Upper lobe of left lung (tissue), 6 donors: ENCODE results near the gene BEND6. TPM values are rescaled to one million over a fixed set of nuclear protein-coding genes. Genes with fewer than 3 reads are reported as not detected.

Experiments
- ATAC-seq, 2 donors: fragments of 200-7000 bp; cut with Tn5 transposase; one replicate each; pipeline ENCODE4 v1.9.1; 2022; ENCODE audit warnings: mild to moderate bottlenecking in 2 of 2, moderate library complexity in 2 of 2; ENCODE audit not compliant: low FRiP score in 2 of 2
- DNase-seq, 2 donors: peaks; one replicate each; pipeline ENCODE4 v3.0.0-alpha.2; 2019 to 2020
- H3K27ac ChIP-seq, 4 donors: fragments of 200-600 bp; sonication (generic); one replicate each; pipeline ENCODE4 v1.5.1; 2016 to 2019
- H3K27me3 ChIP-seq, 4 donors: fragments of 200-600 bp; sonication (generic); one replicate each; pipeline ENCODE4 v1.5.1; 2017 to 2019
- H3K36me3 ChIP-seq, 4 donors: fragments of 200-600 bp; sonication (generic); one replicate each; pipeline ENCODE4 v1.5.1; 2016 to 2019
- H3K4me1 ChIP-seq, 4 donors: fragments of 200-600 bp; sonication (generic); one replicate each; pipeline ENCODE4 v1.5.1; 2018 to 2019
- H3K4me3 ChIP-seq, 4 donors: fragments of 200-600 bp; sonication (generic); one replicate each; pipeline ENCODE4 v1.5.1; 2017 to 2019; ENCODE audit warnings: mild to moderate bottlenecking in 2 of 4, moderate library complexity in 1 of 4
- H3K9me3 ChIP-seq, 4 donors: fragments of 200-600 bp; sonication (generic); one replicate each; pipeline ENCODE4 v1.5.1; 2018 to 2019
- EP300 ChIP-seq, 4 donors: sonication (generic); formaldehyde crosslinking; IDR thresholded peaks; one replicate each; pipeline ENCODE4 v1.5.1; 2017; ENCODE audit warnings: antibody characterized with exemption in 4 of 4, control low read depth in 2 of 4
- POLR2A ChIP-seq, 4 donors: fragments of 450-650 bp; IDR thresholded peaks; one replicate each; pipeline ENCODE4 v1.5.1; 2016 to 2017; ENCODE audit warnings: antibody characterized with exemption in 4 of 4, mild to moderate bottlenecking in 2 of 4
- POLR2AphosphoS5 ChIP-seq, 2 donors: sonication (generic); formaldehyde crosslinking; IDR thresholded peaks; one replicate each; pipeline ENCODE4 v1.5.1; 2017; ENCODE audit warnings: antibody characterized with exemption in 2 of 2
- WGBS, 2 donors: methylation state at CpG; one replicate each; pipeline ENCODE4 v1.1.5; 2017 to 2018; 5-methylcytosine and 5-hydroxymethylcytosine counted together
- total RNA-seq, 6 donors: library from RNA; depleted of rRNA in 4 of 6; stranded (reverse); fragments of >200 nt in 4 of 6; gene quantifications; one replicate each; pipeline versions ENCODE4 v1.1.0 to v1.2.1, GENCODE V29; 2016 to 2021
- TF ChIP-seq, protein P1 (sequence below), 6 experiments: fragments of 450-650 bp in 4 of 6; fragments of 200-600 bp in 2 of 6; sonication (generic) in 2 of 6; IDR thresholded peaks; one replicate each; pipeline ENCODE4 v1.5.1; 2016 to 2019; ENCODE audit warnings: antibody characterized with exemption in 6 of 6
- donor health status: DM: no; HTN: no; CAD: no; lungs with moderate emphysema.
- donor health status: DM: no; HTN: yes; CAD: no; lungs with severe emphysema.

The BEND6 gene
- total RNA-seq, 6 donors from 2014 or later = 0.29 to 1.1 (median 0.30) TPM; not detected in 3

DNA sequence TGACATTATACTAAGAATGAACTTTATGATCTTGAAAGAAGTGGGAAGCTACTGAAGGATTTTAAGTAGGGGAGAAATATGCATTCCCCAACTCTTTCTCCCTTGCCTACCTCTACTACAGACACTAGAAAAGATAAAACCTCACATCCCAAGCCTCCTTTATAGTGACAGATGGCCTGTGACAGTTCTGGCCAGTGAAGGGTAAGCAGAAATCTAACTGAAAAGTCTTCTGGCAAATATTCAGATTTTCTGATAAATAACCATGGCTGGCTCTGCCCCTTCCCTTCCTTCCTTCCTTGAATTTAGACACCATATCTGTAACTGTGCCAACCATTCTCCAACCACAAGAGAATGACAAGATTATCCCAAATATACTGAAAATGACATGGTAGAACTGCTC is 10.2 kb upstream of the BEND6 start:
- Histone ChIP-seq H3K4me3 (no peak overlapping the region), H3K27me3 (no peaks in the 10 kb centered on the region), H3K9me3 (peaks cover 3 to 13% (median 10%) of the 10 kb centered on the region in 4 donors), H3K27ac (no peak overlapping the region), H3K36me3 (no peaks in the 10 kb centered on the region), H3K4me1 (no peaks in the 10 kb centered on the region)
- ATAC-seq (no peak), DNase-seq (no peak)
- TF ChIP-seq POLR2A (IDR thresholded peaks at IDR 0.05) (no peak), EP300 (IDR thresholded peaks at IDR 0.05) (no peak), POLR2AphosphoS5 (IDR thresholded peaks at IDR 0.05) (no peak)
- TF ChIP-seq, protein P1, sequence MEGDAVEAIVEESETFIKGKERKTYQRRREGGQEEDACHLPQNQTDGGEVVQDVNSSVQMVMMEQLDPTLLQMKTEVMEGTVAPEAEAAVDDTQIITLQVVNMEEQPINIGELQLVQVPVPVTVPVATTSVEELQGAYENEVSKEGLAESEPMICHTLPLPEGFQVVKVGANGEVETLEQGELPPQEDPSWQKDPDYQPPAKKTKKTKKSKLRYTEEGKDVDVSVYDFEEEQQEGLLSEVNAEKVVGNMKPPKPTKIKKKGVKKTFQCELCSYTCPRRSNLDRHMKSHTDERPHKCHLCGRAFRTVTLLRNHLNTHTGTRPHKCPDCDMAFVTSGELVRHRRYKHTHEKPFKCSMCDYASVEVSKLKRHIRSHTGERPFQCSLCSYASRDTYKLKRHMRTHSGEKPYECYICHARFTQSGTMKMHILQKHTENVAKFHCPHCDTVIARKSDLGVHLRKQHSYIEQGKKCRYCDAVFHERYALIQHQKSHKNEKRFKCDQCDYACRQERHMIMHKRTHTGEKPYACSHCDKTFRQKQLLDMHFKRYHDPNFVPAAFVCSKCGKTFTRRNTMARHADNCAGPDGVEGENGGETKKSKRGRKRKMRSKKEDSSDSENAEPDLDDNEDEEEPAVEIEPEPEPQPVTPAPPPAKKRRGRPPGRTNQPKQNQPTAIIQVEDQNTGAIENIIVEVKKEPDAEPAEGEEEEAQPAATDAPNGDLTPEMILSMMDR (IDR thresholded peaks at IDR 0.05) = no peak

DNA sequence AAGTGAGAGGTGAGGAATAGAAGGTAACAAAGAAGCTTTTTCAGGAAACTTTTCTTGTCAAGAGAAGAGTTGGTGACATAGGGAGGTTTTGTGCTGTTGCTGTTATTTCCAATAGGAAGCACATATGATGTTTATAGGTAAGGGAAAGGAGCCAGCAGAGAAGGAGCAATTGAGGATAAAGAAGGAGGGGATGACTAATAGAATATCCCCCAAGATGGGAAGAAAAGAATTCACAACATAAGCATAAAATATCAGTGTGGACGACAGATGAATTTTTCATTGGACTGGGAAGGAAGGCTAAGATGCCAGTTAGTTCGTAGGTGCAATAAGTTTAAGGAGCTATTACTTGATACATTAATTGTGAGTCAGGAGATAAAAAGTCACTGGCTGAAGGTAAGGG is 8.5 kb upstream of the BEND6 start:
- TF ChIP-seq POLR2AphosphoS5 (IDR thresholded peaks at IDR 0.05) = no peak
- no peak for TF ChIP-seq EP300 (IDR thresholded peaks at IDR 0.05)
- TF ChIP-seq, protein P1 (IDR thresholded peaks at IDR 0.05) = no peak
- TF ChIP-seq POLR2A (IDR thresholded peaks at IDR 0.05) = no peak
- Histone ChIP-seq H3K27me3 (no peaks in the 10 kb centered on the region), H3K27ac (no peak overlapping the region), H3K4me1 (no peaks in the 10 kb centered on the region), H3K4me3 (no peak overlapping the region), H3K9me3 (peaks cover 0 to 4% (median 3%) of the 10 kb centered on the region in 4 donors), H3K36me3 (no peaks in the 10 kb centered on the region)
- ATAC-seq = no peak
- 78 to 91% methylated on average over 2 of the region's 2 CpGs for WGBS, 2 donors
- no peak for DNase-seq

DNA sequence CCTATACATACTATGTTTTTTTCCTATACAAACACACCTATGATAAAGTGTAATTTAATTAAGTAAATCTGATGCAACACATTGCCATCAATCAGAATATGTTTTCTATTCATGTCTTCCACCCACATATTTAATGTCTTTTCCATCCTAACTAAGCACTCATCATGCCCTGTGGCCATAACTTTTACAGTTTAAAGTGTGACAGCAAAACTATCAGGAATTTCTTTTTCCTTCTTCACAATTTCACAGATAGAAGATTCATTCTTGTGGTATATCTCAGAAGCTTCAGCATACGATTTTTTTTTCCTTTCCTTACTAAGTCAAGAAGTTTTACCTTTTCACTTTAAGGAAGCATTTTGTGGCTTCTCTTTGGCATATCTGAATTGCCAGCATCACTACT is 7.0 kb upstream of the BEND6 start:
- no peaks in the 10 kb centered on the region for H3K9me3 ChIP-seq
- 54 to 67% methylated on average over 1 of the region's 1 CpG for WGBS, 2 donors
- H3K4me1 ChIP-seq = no peaks in the 10 kb centered on the region
- DNase-seq (no peak), ATAC-seq (no peak)
- H3K27me3 ChIP-seq = peaks cover 0 to 2% (median 0%) of the 10 kb centered on the region in 4 donors
- TF ChIP-seq EP300 (IDR thresholded peaks at IDR 0.05) (no peak), POLR2AphosphoS5 (IDR thresholded peaks at IDR 0.05) (no peak), POLR2A (IDR thresholded peaks at IDR 0.05) (no peak)
- TF ChIP-seq, protein P1 (IDR thresholded peaks at IDR 0.05) = no peak
- no peaks in the 10 kb centered on the region for H3K36me3 ChIP-seq
- no peak overlapping the region for H3K27ac ChIP-seq
- no peak overlapping the region for H3K4me3 ChIP-seq

DNA sequence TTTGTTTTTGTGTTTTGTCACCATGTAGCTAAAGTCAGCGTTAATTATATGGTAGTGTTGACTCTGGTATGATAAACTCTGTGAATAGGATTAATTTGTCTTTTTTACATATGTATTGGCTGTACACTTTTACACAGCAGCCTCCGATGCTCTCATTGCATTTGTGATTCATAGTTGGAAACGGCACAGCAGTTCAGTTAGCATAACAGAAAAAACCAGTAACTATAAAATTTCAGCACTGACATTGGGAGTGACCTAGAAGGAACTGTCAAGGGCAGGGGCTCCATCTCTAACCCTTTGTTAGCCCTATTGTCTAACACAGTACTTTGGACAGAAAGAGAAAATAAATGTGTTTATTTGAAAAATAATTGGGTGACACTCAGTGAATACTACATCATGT is 5.6 kb upstream of the BEND6 start:
- Histone ChIP-seq H3K9me3 (no peaks in the 10 kb centered on the region), H3K27me3 (peaks cover 0 to 14% (median 1%) of the 10 kb centered on the region in 4 donors), H3K27ac (no peak overlapping the region), H3K4me1 (peaks cover 7 to 11% (median 9%) of the 10 kb centered on the region in 4 donors), H3K36me3 (no peaks in the 10 kb centered on the region), H3K4me3 (no peak overlapping the region)
- ATAC-seq (no peak), DNase-seq (no peak)
- 78 to 88% methylated on average over 3 of the region's 3 CpGs for WGBS, 2 donors
- TF ChIP-seq EP300 (IDR thresholded peaks at IDR 0.05) = no peak
- TF ChIP-seq POLR2AphosphoS5 (IDR thresholded peaks at IDR 0.05) = no peak
- TF ChIP-seq, protein P1 (IDR thresholded peaks at IDR 0.05) = no peak
- no peak for TF ChIP-seq POLR2A (IDR thresholded peaks at IDR 0.05)

DNA sequence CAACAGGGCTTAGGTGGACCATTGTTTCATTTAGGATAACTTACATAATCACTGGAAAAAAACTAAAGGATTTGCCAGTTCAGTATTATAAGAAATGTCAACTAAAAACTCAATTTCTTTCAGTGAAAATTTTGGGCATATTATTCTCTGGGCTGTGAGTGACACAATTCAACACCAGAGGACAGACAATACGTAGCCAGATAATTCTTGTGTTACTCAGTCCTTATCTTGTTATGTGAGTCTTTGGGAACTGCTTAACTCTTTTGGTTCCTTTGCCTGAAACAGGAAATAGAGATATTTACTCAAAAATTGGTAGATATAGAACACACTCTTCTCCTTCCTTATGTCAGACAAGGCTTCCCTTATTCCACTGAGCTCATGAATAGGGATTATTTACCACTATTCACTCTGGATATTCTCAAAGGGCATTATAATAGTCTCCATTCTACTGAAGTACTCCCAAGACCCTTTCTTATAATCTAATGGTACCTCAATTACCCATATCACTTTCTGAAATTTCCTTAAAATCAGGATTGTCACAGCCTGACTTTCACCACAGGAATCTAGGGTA is 4.9 kb upstream of the BEND6 start:
- Histone ChIP-seq H3K36me3 (no peaks in the 10 kb centered on the region), H3K9me3 (no peaks in the 10 kb centered on the region), H3K27me3 (peaks cover 0 to 17% (median 4%) of the 10 kb centered on the region in 4 donors), H3K27ac (no peak overlapping the region), H3K4me3 (no peak overlapping the region), H3K4me1 (peaks cover 9 to 18% (median 11%) of the 10 kb centered on the region in 4 donors)
- no peak for DNase-seq
- ATAC-seq = no peak
- TF ChIP-seq, protein P1 (IDR thresholded peaks at IDR 0.05) = no peak
- TF ChIP-seq POLR2A (IDR thresholded peaks at IDR 0.05) (no peak), POLR2AphosphoS5 (IDR thresholded peaks at IDR 0.05) (no peak), EP300 (IDR thresholded peaks at IDR 0.05) (no peak)
- WGBS, 2 donors = 44 to 52% methylated on average over 1 of the region's 1 CpG
